ENCODE measurements around the gene STXBP4.

DNA sequence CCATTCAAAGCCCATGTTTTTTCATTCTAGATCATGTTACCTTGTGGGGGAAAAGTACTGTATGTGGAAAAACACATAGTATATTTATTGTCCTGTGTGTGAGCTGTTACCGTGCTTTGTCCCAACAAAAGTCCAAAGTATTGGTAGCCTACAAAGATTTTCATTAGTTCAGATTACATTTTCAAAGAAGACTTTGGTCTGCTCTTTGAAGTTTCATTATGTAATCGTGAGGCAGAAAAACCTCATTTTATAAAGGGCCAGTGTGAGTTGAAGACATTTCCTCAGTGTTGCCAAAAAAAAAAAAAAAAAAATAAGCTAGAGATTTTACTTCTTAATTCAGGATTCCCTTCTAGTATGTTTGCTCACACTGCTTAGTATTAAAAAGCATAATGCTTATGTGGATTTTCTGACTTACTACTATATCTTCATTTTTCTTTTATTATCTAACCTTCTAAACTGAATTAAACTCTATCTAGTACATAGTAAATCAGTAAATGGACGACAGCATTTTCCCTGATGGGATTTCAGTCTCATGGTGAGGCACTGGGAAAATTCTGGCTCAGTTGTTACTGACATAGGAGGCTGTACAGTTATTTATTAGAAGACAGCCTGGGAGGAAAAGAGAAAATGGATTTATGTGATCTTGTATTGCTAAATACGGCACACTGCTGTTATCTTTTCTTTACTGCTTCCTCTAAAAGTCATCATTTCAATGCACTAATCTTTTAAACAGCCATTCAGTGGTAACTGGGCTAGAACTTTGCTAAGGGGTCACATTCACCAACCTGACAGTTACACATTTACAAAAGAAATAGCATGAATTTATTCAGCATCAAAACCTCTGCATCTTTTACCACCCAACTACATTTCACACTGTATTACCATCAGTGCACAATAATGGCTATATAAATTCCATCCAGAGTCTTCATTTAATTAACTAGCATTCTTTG is 100.6 kb downstream of the STXBP4 start:
- TF ChIP-seq, protein P1, sequence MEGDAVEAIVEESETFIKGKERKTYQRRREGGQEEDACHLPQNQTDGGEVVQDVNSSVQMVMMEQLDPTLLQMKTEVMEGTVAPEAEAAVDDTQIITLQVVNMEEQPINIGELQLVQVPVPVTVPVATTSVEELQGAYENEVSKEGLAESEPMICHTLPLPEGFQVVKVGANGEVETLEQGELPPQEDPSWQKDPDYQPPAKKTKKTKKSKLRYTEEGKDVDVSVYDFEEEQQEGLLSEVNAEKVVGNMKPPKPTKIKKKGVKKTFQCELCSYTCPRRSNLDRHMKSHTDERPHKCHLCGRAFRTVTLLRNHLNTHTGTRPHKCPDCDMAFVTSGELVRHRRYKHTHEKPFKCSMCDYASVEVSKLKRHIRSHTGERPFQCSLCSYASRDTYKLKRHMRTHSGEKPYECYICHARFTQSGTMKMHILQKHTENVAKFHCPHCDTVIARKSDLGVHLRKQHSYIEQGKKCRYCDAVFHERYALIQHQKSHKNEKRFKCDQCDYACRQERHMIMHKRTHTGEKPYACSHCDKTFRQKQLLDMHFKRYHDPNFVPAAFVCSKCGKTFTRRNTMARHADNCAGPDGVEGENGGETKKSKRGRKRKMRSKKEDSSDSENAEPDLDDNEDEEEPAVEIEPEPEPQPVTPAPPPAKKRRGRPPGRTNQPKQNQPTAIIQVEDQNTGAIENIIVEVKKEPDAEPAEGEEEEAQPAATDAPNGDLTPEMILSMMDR (IDR thresholded peaks at IDR 0.05; ENCODE audit: insufficient read depth, low read length, poor library complexity, severe bottlenecking): no peak
- TF ChIP-seq EZH2phosphoT487 (conservative IDR thresholded peaks at IDR 0.05; ENCODE audit: low read length): no peak
